Measurements from ENCODE around the gene UBXN1.

DNA sequence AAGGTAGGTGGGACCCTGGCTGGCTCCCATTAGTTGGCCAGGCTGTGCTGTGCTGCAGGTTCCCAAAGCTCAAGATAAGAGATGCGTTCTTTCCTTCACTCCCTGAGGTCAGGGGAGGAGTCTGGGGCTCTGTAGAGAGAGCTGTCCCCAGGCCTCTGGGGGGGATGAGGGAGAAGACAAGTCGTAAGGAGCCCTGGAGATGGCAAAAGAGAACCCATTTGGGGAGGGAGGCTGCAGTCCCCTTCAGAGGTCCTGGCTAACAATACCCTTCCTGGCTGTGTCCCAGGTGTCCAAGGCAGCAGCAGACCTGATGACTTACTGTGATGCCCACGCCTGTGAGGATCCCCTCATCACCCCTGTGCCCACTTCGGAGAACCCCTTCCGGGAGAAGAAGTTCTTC, 29.5 kb upstream of the UBXN1 start:
- TF ChIP-seq, protein P1, sequence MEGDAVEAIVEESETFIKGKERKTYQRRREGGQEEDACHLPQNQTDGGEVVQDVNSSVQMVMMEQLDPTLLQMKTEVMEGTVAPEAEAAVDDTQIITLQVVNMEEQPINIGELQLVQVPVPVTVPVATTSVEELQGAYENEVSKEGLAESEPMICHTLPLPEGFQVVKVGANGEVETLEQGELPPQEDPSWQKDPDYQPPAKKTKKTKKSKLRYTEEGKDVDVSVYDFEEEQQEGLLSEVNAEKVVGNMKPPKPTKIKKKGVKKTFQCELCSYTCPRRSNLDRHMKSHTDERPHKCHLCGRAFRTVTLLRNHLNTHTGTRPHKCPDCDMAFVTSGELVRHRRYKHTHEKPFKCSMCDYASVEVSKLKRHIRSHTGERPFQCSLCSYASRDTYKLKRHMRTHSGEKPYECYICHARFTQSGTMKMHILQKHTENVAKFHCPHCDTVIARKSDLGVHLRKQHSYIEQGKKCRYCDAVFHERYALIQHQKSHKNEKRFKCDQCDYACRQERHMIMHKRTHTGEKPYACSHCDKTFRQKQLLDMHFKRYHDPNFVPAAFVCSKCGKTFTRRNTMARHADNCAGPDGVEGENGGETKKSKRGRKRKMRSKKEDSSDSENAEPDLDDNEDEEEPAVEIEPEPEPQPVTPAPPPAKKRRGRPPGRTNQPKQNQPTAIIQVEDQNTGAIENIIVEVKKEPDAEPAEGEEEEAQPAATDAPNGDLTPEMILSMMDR (IDR thresholded peaks at IDR 0.05; ENCODE audit: insufficient read depth, low read length), result no peak
- TF ChIP-seq POLR2AphosphoS5 (IDR thresholded peaks at IDR 0.05; ENCODE audit: low read depth), result no peak
